SU-DHL-6 (cell line): Measurements from ENCODE around the gene NPIPA1.
"Not testable (repeated sequence)": the region's sequence is repeated elsewhere in the genome, so short reads cannot be mapped to it uniquely, and the experiment has no call there.

ENCODE experiments used
- H2AFZ ChIP-seq: fragments of 200-600 bp; sonication (generic); 2 replicates; pipeline ENCODE4 v1.6.1; 2014; ENCODE audit warnings: low read depth, mild to moderate bottlenecking, moderate library complexity, mixed read lengths, antibody characterized with exemption, low read length; ENCODE audit not compliant: severe bottlenecking
- H3F3A ChIP-seq: fragments of 200-600 bp; shearing (Covaris generic); 2 replicates; pipeline ENCODE4 v1.6.0; 2016; ENCODE audit warnings: antibody characterized with exemption, mild to moderate bottlenecking; ENCODE audit not compliant: insufficient read depth
- H3K27ac ChIP-seq: fragments of 200-600 bp; sonication (generic); 2 replicates; pipeline ENCODE4 v1.5.1; 2016; ENCODE audit warnings: low read depth, mild to moderate bottlenecking, low read length, moderate library complexity, mixed read lengths
- H3K27me3 ChIP-seq: fragments of 200-600 bp; sonication (generic), shearing (Covaris generic); 2 replicates; pipeline ENCODE4 v1.6.0; 2014; ENCODE audit warnings: mild to moderate bottlenecking, low read length
- H3K36me3 ChIP-seq: fragments of 200-600 bp; sonication (generic); 2 replicates; pipeline ENCODE4 v1.6.1; 2014; ENCODE audit warnings: mild to moderate bottlenecking, low read length, mixed read lengths
- H3K4me2 ChIP-seq: fragments of 300-600, 200-600 bp; shearing (Covaris generic), sonication (generic); 2 replicates; pipeline ENCODE4 v1.6.0; 2014; ENCODE audit warnings: low read length, low read depth, mild to moderate bottlenecking; ENCODE audit not compliant: poor library complexity, severe bottlenecking
- H3K4me3 ChIP-seq: fragments of 200-600 bp; sonication (generic); 2 replicates; pipeline ENCODE4 v1.5.1; 2014; ENCODE audit warnings: antibody characterized with exemption, low read length, mild to moderate bottlenecking, mixed read lengths; ENCODE audit not compliant: insufficient read depth, poor library complexity, severe bottlenecking
- H3K79me2 ChIP-seq: fragments of 200-600 bp; sonication (generic); 2 replicates; pipeline ENCODE4 v1.6.1; 2014; ENCODE audit warnings: mild to moderate bottlenecking, low read length, moderate library complexity; ENCODE audit not compliant: insufficient read depth
- H3K9ac ChIP-seq: fragments of 200-600 bp; sonication (generic); 2 replicates; pipeline ENCODE4 v1.7.0; 2014; ENCODE audit warnings: mild to moderate bottlenecking, low read length
- H3K9me2 ChIP-seq: fragments of 200-600 bp; sonication (generic); replicated peaks from 2 replicates; pipeline ENCODE4 v1.6.1; 2014; ENCODE audit warnings: low read length; ENCODE audit not compliant: insufficient read depth
- H3K9me3 ChIP-seq: fragments of 200-600 bp; sonication (generic); 2 replicates; pipeline ENCODE4 v1.6.1; 2014; ENCODE audit warnings: low read length, mixed read lengths; ENCODE audit not compliant: insufficient read depth
- H4K20me1 ChIP-seq: fragments of 200-600 bp; sonication (generic); 2 replicates; pipeline ENCODE4 v1.6.1; 2014; ENCODE audit warnings: low read depth, mild to moderate bottlenecking, antibody characterized with exemption, low read length, moderate library complexity, mixed read lengths
- CTCF ChIP-seq: fragments of 200-600 bp; sonication (generic); IDR thresholded peaks from one replicate; pipeline ENCODE4 v1.5.1; 2017; ENCODE audit warnings: antibody characterized with exemption, mild to moderate bottlenecking, low read length, moderate library complexity; ENCODE audit not compliant: insufficient read depth, poor library complexity, severe bottlenecking
- EZH2phosphoT487 ChIP-seq: fragments of 200-600 bp; sonication (generic), shearing (Covaris generic); conservative IDR thresholded peaks from 2 replicates; pipeline ENCODE4 v1.6.1; 2018; ENCODE audit warnings: mild to moderate bottlenecking, antibody characterized with exemption, low read length, moderate library complexity, mixed read lengths

NPIPA1 gene

GRCh38 chr16:14965328-14965727 is 28.1 kb downstream of the NPIPA1 start:
- H3K27me3 ChIP-seq: peaks cover 6% of the 10 kb centered on the region; the same call in 1 of the 2 replicates
- H3K27ac ChIP-seq: no peak overlapping the region
- no peaks in the 10 kb centered on the region for H3K9me3 ChIP-seq
- no peaks in the 10 kb centered on the region for H3K79me2 ChIP-seq
- H3K4me2 ChIP-seq: no peak overlapping the region
- H3K9ac ChIP-seq: no peak overlapping the region
- TF ChIP-seq EZH2phosphoT487 (no peak), CTCF (no peak)
- no peaks in the 10 kb centered on the region for H3K9me2 ChIP-seq
- no peak overlapping the region for H3K4me3 ChIP-seq
- no peaks in the 10 kb centered on the region for H3K36me3 ChIP-seq
- H3F3A ChIP-seq: no peaks in the 10 kb centered on the region
- H4K20me1 ChIP-seq: no peaks in the 10 kb centered on the region
- H2AFZ ChIP-seq: no peak overlapping the region

GRCh38 chr16:14969795-14970194 is 32.6 kb downstream of the NPIPA1 start:
- not testable (repeated sequence) for H3K36me3 ChIP-seq, H3K79me2 ChIP-seq, H3K9ac ChIP-seq, H3K4me3 ChIP-seq, H2AFZ ChIP-seq, H3K9me3 ChIP-seq, H3K27ac ChIP-seq, H3K9me2 ChIP-seq, H3K4me2 ChIP-seq, H3K27me3 ChIP-seq, H3F3A ChIP-seq, H4K20me1 ChIP-seq

- H3K9ac ChIP-seq, H3K9me2 ChIP-seq, H3K27ac ChIP-seq, H3K4me3 ChIP-seq, H3K36me3 ChIP-seq, H4K20me1 ChIP-seq, H2AFZ ChIP-seq, H3K4me2 ChIP-seq, H3K9me3 ChIP-seq, H3F3A ChIP-seq, H3K27me3 ChIP-seq: not testable (repeated sequence)
- H3K79me2 ChIP-seq: peaks cover 17% of the 10 kb centered on the region
Observed at GRCh38 chr16:14971621-14972228, 34.5 kb downstream of the NPIPA1 start.

- H3K27ac ChIP-seq, H4K20me1 ChIP-seq, H3F3A ChIP-seq, H3K36me3 ChIP-seq, H3K9me2 ChIP-seq, H3K9me3 ChIP-seq, H3K27me3 ChIP-seq: not testable (repeated sequence)
- Histone ChIP-seq H3K4me2 (peak overlapping the region; percentile 92), H3K79me2 (peaks cover 34% of the 10 kb centered on the region), H3K9ac (peak overlapping the region; percentile 62), H3K4me3 (peak overlapping the region; percentile 54), H2AFZ (peak overlapping the region; percentile 98)
Observed at GRCh38 chr16:14973785-14974322, 36.6 kb downstream of the NPIPA1 start.

- Histone ChIP-seq H3K4me3 (peak overlapping the region; percentile 54), H2AFZ (peak overlapping the region; percentile 98), H3K27ac (peak overlapping the region; percentile 38; the same call in 1 of the 2 replicates), H3K79me2 (peaks cover 39% of the 10 kb centered on the region), H3K4me2 (peak overlapping the region; percentile 92), H3K9ac (peak overlapping the region; percentile 62)
- not testable (repeated sequence) for H3K9me2 ChIP-seq, H3K9me3 ChIP-seq, H4K20me1 ChIP-seq, H3K27me3 ChIP-seq, H3K36me3 ChIP-seq, H3F3A ChIP-seq
Observed at GRCh38 chr16:14974331-14974655, 37.0 kb downstream of the NPIPA1 start.

GRCh38 chr16:14974656-14975417 is 37.6 kb downstream of the NPIPA1 start, which contains the start of gene PDXDC1:
TSS of gene PDXDC1 (plus strand) at chr16:14975026. CDS start at chr16:14975200, 174 bp downstream.
- peaks cover 44% of the 10 kb centered on the region for H3K79me2 ChIP-seq

More at GRCh38 chr16:14974656-14975417, 37.6 kb downstream of the NPIPA1 start, which contains the start of gene PDXDC1:
- not testable (repeated sequence) for H3F3A ChIP-seq, H3K36me3 ChIP-seq, H3K9me3 ChIP-seq, H3K9me2 ChIP-seq, H3K27me3 ChIP-seq, H4K20me1 ChIP-seq
- H3K27ac ChIP-seq: peak within 1 kb of the TSS; percentile 38
- H3K9ac ChIP-seq: peak within 1 kb of the TSS; percentile 62
- H3K4me2 ChIP-seq: peak within 1 kb of the TSS; percentile 92
- peak within 1 kb of the TSS; percentile 54 for H3K4me3 ChIP-seq
- peak within 1 kb of the TSS; percentile 98 for H2AFZ ChIP-seq
